Neural cell (in vitro differentiated cells): ENCODE data around the gene TSSK3. TPM values are rescaled to one million over a fixed set of nuclear protein-coding genes. Genes with fewer than 3 reads are reported as not detected.

Source experiments
- H2AFZ ChIP-seq: fragments of 200-600, 300-800 bp; sonication (generic), shearing (Covaris generic); 2 replicates; pipeline ENCODE4 v1.6.0; 2014; ENCODE audit warnings: low read depth, mild to moderate bottlenecking, antibody characterized with exemption, low read length, moderate library complexity
- H3F3A ChIP-seq: fragments of 200-600 bp; shearing (Covaris generic); 2 replicates; pipeline ENCODE4 v1.6.1; 2016; ENCODE audit warnings: mild to moderate bottlenecking, moderate library complexity, mixed read lengths, antibody characterized with exemption, low read length; ENCODE audit not compliant: insufficient read depth, poor library complexity, severe bottlenecking
- H3K27ac ChIP-seq: fragments of 200-600, 300-800 bp; sonication (generic), shearing (Covaris generic); 2 replicates; pipeline ENCODE4 v1.5.1; 2014; ENCODE audit warnings: mild to moderate bottlenecking, low read length, moderate library complexity
- H3K27me3 ChIP-seq: fragments of 300-800, 200-600 bp; sonication (generic), shearing (Covaris generic); 2 replicates; pipeline ENCODE4 v1.6.0; 2014; ENCODE audit warnings: mild to moderate bottlenecking, low read depth, low read length, moderate library complexity; ENCODE audit not compliant: insufficient read depth
- H3K36me3 ChIP-seq: fragments of 300-800, 200-600 bp; sonication (generic), shearing (Covaris generic); 2 replicates; pipeline ENCODE4 v1.5.1; 2014; ENCODE audit warnings: mild to moderate bottlenecking, antibody characterized with exemption, low read length, moderate library complexity; ENCODE audit not compliant: insufficient read depth
- H3K4me2 ChIP-seq: fragments of 300-800, 200-600 bp; sonication (generic), shearing (Covaris generic); 2 replicates; pipeline ENCODE4 v1.6.0; 2014; ENCODE audit warnings: mild to moderate bottlenecking, low read length
- H3K4me3 ChIP-seq: fragments of 300-800, 200-600 bp; sonication (generic), shearing (Covaris generic); 2 replicates; pipeline ENCODE4 v1.5.1; 2014; ENCODE audit warnings: mild to moderate bottlenecking, low read length, moderate library complexity
- H3K79me2 ChIP-seq: fragments of 200-600 bp; shearing (Covaris generic); replicated peaks from 2 replicates; pipeline ENCODE4 v1.6.0; 2014; ENCODE audit warnings: mild to moderate bottlenecking, low read length, moderate library complexity; ENCODE audit not compliant: insufficient read depth
- H3K9ac ChIP-seq: fragments of 300-800, 200-600 bp; sonication (generic), shearing (Covaris generic); 2 replicates; pipeline ENCODE4 v1.6.1; 2016; ENCODE audit warnings: mild to moderate bottlenecking, low read length, mixed read lengths
- H3K9me2 ChIP-seq: fragments of 200-600 bp; shearing (Covaris generic); 2 replicates; pipeline ENCODE4 v1.6.1; 2016; ENCODE audit warnings: mild to moderate bottlenecking, low read length, mixed read lengths; ENCODE audit not compliant: insufficient read depth
- H3K9me3 ChIP-seq: fragments of 200-600, 300-800 bp; sonication (generic), shearing (Covaris generic); 2 replicates; pipeline ENCODE4 v1.6.1; 2016; ENCODE audit warnings: mild to moderate bottlenecking, mixed run types, low read length, moderate library complexity, mixed read lengths
- H4K20me1 ChIP-seq: fragments of 200-600 bp; shearing (Covaris generic); 2 replicates; pipeline ENCODE4 v1.6.1; 2016; ENCODE audit warnings: mild to moderate bottlenecking, mixed run types; ENCODE audit not compliant: insufficient read depth
- EP300 ChIP-seq: fragments of 450-650 bp; conservative IDR thresholded peaks from 2 replicates; pipeline ENCODE4 v1.6.1; 2014; ENCODE audit warnings: antibody characterized with exemption, mild to moderate bottlenecking, moderate library complexity; ENCODE audit not compliant: poor library complexity, severe bottlenecking
- EZH2 ChIP-seq: fragments of 200-600, 300-800 bp; shearing (Covaris generic), sonication (generic); IDR thresholded peaks from 2 replicates; pipeline ENCODE4 v1.6.1; 2014; ENCODE audit warnings: antibody characterized with exemption, low read length, borderline replicate concordance, mild to moderate bottlenecking; ENCODE audit not compliant: insufficient read depth, poor library complexity, severe bottlenecking
- MXI1 ChIP-seq: fragments of 450-650 bp; conservative IDR thresholded peaks from 2 replicates; pipeline ENCODE4 v1.6.1; 2014; ENCODE audit warnings: antibody characterized with exemption, mild to moderate bottlenecking; ENCODE audit not compliant: poor library complexity, severe bottlenecking
- POLR2AphosphoS5 ChIP-seq: IDR thresholded peaks from 2 replicates; pipeline ENCODE4 v1.6.1; 2012
- RAD21 ChIP-seq: fragments of 450-650 bp; conservative IDR thresholded peaks from 2 replicates; pipeline ENCODE4 v1.6.1; 2014; ENCODE audit warnings: antibody characterized with exemption, mild to moderate bottlenecking, moderate library complexity
- SMC3 ChIP-seq: fragments of 450-650 bp; conservative IDR thresholded peaks from 2 replicates; pipeline ENCODE4 v1.6.1; 2014; ENCODE audit warnings: antibody characterized with exemption, mild to moderate bottlenecking, moderate library complexity; ENCODE audit not compliant: poor library complexity
- TAF1 ChIP-seq: IDR thresholded peaks from 2 replicates; pipeline ENCODE4 v1.6.1; 2012; ENCODE audit warnings: low read depth
- polyA plus RNA-seq: library from polyadenylated mRNA; depleted of rRNA; stranded (reverse); fragments of >200 nt; gene quantifications from 2 replicates; pipeline ENCODE4 v1.2.3, GENCODE V29; 2014
- TF ChIP-seq, protein P1 (sequence below): IDR thresholded peaks from 2 replicates; pipeline ENCODE4 v1.6.1; 2012; ENCODE audit warnings: borderline replicate concordance
- TF ChIP-seq, protein P2 (sequence below): fragments of 450-650 bp; IDR thresholded peaks from 2 replicates; pipeline ENCODE4 v1.5.1; 2014; ENCODE audit warnings: antibody characterized with exemption, mild to moderate bottlenecking, moderate library complexity; ENCODE audit not compliant: poor library complexity, severe bottlenecking

Gene TSSK3
- polyA plus RNA-seq, 1 donor from 2014 or later = not detected

DNA sequence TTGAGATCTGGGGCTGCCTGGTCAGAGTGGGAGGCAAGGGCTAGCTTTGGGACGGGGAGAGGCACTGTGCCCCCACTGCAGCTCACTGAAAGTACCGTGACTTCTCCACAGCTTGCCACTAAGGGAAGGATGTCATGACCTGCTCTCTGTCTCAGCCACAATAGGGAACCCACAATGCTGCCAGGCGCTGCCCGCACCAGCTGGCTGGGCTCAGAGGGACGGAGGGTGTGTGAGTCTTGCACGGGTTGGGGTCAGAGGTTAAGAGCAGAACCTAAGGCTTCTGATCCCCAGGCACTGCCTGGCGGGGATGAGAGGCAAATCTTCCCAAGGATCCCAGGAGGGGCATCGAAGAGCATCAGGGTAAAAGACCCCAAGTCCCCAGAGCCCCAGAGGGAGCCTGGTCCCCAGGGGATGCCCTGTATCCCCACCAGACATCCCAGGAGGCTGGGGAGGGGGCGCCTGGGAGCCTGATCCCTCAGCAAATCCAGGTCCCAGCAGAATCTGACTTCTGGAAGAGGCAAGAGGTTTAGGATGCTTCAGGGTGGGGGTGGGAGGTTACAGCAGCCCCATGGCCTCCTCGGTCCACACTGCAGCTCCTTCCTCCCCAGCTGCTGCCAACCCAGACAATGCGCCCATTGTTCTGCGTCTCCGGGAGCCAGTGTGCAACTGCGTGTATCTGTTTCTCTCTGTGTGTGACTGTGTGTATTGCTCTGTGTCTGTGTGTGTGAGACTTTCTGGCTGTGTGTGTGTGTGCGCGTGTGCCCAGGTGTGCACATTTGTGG, 24.3 kb upstream of the TSSK3 start:
- H3K79me2 ChIP-seq = peaks cover 31% of the 10 kb centered on the region
- H3K9me2 ChIP-seq = no peaks in the 10 kb centered on the region
- H3K27me3 ChIP-seq = no peaks in the 10 kb centered on the region
- TF ChIP-seq SMC3 (no peak), EP300 (no peak), RAD21 (no peak), POLR2AphosphoS5 (no peak), MXI1 (no peak), EZH2 (no peak), TAF1 (no peak)
- TF ChIP-seq, protein P1, sequence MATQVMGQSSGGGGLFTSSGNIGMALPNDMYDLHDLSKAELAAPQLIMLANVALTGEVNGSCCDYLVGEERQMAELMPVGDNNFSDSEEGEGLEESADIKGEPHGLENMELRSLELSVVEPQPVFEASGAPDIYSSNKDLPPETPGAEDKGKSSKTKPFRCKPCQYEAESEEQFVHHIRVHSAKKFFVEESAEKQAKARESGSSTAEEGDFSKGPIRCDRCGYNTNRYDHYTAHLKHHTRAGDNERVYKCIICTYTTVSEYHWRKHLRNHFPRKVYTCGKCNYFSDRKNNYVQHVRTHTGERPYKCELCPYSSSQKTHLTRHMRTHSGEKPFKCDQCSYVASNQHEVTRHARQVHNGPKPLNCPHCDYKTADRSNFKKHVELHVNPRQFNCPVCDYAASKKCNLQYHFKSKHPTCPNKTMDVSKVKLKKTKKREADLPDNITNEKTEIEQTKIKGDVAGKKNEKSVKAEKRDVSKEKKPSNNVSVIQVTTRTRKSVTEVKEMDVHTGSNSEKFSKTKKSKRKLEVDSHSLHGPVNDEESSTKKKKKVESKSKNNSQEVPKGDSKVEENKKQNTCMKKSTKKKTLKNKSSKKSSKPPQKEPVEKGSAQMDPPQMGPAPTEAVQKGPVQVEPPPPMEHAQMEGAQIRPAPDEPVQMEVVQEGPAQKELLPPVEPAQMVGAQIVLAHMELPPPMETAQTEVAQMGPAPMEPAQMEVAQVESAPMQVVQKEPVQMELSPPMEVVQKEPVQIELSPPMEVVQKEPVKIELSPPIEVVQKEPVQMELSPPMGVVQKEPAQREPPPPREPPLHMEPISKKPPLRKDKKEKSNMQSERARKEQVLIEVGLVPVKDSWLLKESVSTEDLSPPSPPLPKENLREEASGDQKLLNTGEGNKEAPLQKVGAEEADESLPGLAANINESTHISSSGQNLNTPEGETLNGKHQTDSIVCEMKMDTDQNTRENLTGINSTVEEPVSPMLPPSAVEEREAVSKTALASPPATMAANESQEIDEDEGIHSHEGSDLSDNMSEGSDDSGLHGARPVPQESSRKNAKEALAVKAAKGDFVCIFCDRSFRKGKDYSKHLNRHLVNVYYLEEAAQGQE = no peak
- TF ChIP-seq, protein P2, sequence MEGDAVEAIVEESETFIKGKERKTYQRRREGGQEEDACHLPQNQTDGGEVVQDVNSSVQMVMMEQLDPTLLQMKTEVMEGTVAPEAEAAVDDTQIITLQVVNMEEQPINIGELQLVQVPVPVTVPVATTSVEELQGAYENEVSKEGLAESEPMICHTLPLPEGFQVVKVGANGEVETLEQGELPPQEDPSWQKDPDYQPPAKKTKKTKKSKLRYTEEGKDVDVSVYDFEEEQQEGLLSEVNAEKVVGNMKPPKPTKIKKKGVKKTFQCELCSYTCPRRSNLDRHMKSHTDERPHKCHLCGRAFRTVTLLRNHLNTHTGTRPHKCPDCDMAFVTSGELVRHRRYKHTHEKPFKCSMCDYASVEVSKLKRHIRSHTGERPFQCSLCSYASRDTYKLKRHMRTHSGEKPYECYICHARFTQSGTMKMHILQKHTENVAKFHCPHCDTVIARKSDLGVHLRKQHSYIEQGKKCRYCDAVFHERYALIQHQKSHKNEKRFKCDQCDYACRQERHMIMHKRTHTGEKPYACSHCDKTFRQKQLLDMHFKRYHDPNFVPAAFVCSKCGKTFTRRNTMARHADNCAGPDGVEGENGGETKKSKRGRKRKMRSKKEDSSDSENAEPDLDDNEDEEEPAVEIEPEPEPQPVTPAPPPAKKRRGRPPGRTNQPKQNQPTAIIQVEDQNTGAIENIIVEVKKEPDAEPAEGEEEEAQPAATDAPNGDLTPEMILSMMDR = no peak
- H2AFZ ChIP-seq = no peak overlapping the region
- no peaks in the 10 kb centered on the region for H3F3A ChIP-seq
- H3K4me3 ChIP-seq = no peak overlapping the region
- H3K9ac ChIP-seq = peak overlapping the region; percentile 20
- no peaks in the 10 kb centered on the region for H3K9me3 ChIP-seq
- H3K4me2 ChIP-seq = no peak overlapping the region
- peaks cover 6% of the 10 kb centered on the region for H3K36me3 ChIP-seq
- H4K20me1 ChIP-seq = peaks cover 21% of the 10 kb centered on the region
- no peak overlapping the region for H3K27ac ChIP-seq

DNA sequence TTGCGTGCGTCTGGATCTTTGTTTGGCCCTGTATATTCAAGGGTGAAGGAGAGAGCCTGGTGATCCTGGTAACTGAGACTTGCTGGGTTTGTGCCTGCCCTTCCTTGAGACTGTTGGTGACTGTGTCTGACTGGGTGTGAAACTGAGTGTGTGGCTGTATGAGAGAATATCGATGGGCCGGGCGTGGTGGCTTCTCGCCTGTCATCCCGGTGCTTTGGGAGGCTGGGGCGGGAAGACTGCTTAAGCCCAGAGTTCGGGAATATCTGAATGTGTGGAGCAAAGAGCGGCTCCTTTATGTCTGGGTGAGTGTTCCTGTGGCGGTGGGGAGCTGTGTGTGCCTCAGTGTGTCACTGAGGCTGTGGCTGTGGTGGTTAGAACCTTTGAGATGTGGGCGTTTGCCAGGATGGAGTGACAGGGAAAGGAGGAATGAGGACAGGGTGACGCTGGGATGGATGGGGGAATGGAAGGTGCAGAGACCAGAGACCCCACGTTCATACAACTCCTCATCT, 23.6 kb upstream of the TSSK3 start:
- Histone ChIP-seq H4K20me1 (peaks cover 14% of the 10 kb centered on the region), H3K27me3 (no peaks in the 10 kb centered on the region), H3F3A (no peaks in the 10 kb centered on the region), H2AFZ (no peak overlapping the region), H3K4me3 (no peak overlapping the region), H3K9me3 (no peaks in the 10 kb centered on the region), H3K4me2 (no peak overlapping the region), H3K27ac (no peak overlapping the region), H3K36me3 (peaks cover 6% of the 10 kb centered on the region), H3K9ac (peak overlapping the region; percentile 20), H3K9me2 (no peaks in the 10 kb centered on the region), H3K79me2 (peaks cover 24% of the 10 kb centered on the region)
- TF ChIP-seq EZH2 (no peak), SMC3 (no peak), MXI1 (no peak), EP300 (no peak), RAD21 (no peak), TAF1 (no peak), POLR2AphosphoS5 (no peak)
- TF ChIP-seq, protein P2 = no peak
- TF ChIP-seq, protein P1 = no peak
